H1 (cell line): ENCODE data around the gene TGFBR2. TPM values are rescaled to one million over a fixed set of nuclear protein-coding genes. Genes with fewer than 3 reads are reported as not detected.

Experiments
- CTCF ChIA-PET: fragments of 300-600 bp; sonication (Branson Sonifier 250); formaldehyde crosslinking; loops from one replicate; lab custom pipeline; 2021; ENCODE audit not compliant: partially characterized antibody; lab: Charles Lee
- POLR2A ChIA-PET: fragments of 300-600 bp; sonication (Branson Sonifier 250); formaldehyde crosslinking; loops from one replicate; lab custom pipeline; 2021; ENCODE audit warnings: inconsistent platforms; ENCODE audit not compliant: partially characterized antibody; lab: Charles Lee
- DNase-seq, 2 experiments: peaks; one replicate each; pipeline versions ENCODE4 v3.0.0 to v3.0.0-alpha.2; 2010 to 2022; ENCODE audit warnings: low spot score in 2 of 2, low read depth in 1 of 2, mixed read lengths in 1 of 2
- FAIRE-seq: peaks from 2 replicates; lab custom pipeline; 2011; peaks lifted over from hg19 to GRCh38; lab: Jason Lieb, UNC
- H2AFZ ChIP-seq: 2 replicates; pipeline ENCODE4 v1.8.1; 2012; ENCODE audit warnings: low read length, inconsistent platforms
- H2AK5ac ChIP-seq: 2 replicates; pipeline ENCODE4 v1.6.1; 2013; ENCODE audit warnings: low read depth, low read length
- H2BK120ac ChIP-seq: replicated peaks from 2 replicates; pipeline ENCODE3; 2013; ENCODE audit warnings: low read depth, low read length, inconsistent platforms
- H2BK12ac ChIP-seq: 2 replicates; pipeline ENCODE4 v1.6.1; 2013; ENCODE audit warnings: low read depth, low read length
- H2BK15ac ChIP-seq: 2 replicates; pipeline ENCODE4 v1.6.1; 2013; ENCODE audit warnings: low read length
- H2BK20ac ChIP-seq: 2 replicates; pipeline ENCODE4 v1.6.1; 2013; ENCODE audit warnings: low read length
- H2BK5ac ChIP-seq: 2 replicates; pipeline ENCODE4 v1.6.1; 2013; ENCODE audit warnings: low read depth, low read length
- H3K14ac ChIP-seq: 2 replicates; pipeline ENCODE4 v1.6.1; 2013; ENCODE audit warnings: inconsistent platforms; ENCODE audit not compliant: insufficient read length
- H3K18ac ChIP-seq: 2 replicates; pipeline ENCODE4 v1.6.1; 2013; ENCODE audit warnings: low read length; ENCODE audit errors: extremely low read depth
- H3K23ac ChIP-seq: 2 replicates; pipeline ENCODE4 v1.6.1; 2013; ENCODE audit warnings: inconsistent platforms; ENCODE audit not compliant: insufficient read length
- H3K23me2 ChIP-seq: 2 replicates; pipeline ENCODE4 v1.6.1; 2013; ENCODE audit warnings: low read depth, low read length
- H3K27ac ChIP-seq: 2 replicates; pipeline ENCODE4 v1.6.1; 2011; ENCODE audit warnings: low read depth, low read length, inconsistent platforms
- H3K27me3 ChIP-seq, 4 experiments: replicated peaks in 1 of 4; 1 replicate in 1 of 4; 2 replicates in 3 of 4; pipeline versions ENCODE4 v1.6.1 to v1.8.1; 2011 to 2013; ENCODE audit warnings: low read length in 3 of 4, mild to moderate bottlenecking in 3 of 4, inconsistent platforms in 2 of 4, mixed read lengths in 2 of 4, moderate library complexity in 1 of 4; ENCODE audit not compliant: control insufficient read depth in 3 of 4, insufficient read depth in 3 of 4; ENCODE audit errors: extremely low read depth in 1 of 4
- H3K36me3 ChIP-seq, 4 experiments: 2 replicates each; pipeline versions ENCODE4 v1.6.1 to v1.8.1; 2011 to 2013; ENCODE audit warnings: mild to moderate bottlenecking in 4 of 4, low read length in 3 of 4, moderate library complexity in 2 of 4, control low read depth in 1 of 4, inconsistent platforms in 1 of 4; ENCODE audit not compliant: insufficient read depth in 4 of 4, control insufficient read depth in 2 of 4
- H3K4ac ChIP-seq: replicated peaks from 2 replicates; pipeline ENCODE3; 2013; ENCODE audit warnings: low read length, low read depth, mixed read lengths, inconsistent platforms; ENCODE audit not compliant: insufficient read length
- H3K4me1 ChIP-seq, 4 experiments: replicated peaks in 1 of 4; 1 replicate in 1 of 4; 2 replicates in 3 of 4; pipeline versions ENCODE4 v1.6.1 to v1.8.1; 2011 to 2013; ENCODE audit warnings: low read length in 3 of 4, inconsistent platforms in 2 of 4, mixed read lengths in 1 of 4; ENCODE audit not compliant: insufficient read depth in 4 of 4, control insufficient read depth in 3 of 4
- H3K4me2 ChIP-seq, 2 experiments: 2 replicates each; pipeline versions ENCODE4 v1.6.1 to v1.8.1; 2011 to 2013; ENCODE audit warnings: low read depth in 2 of 2, low read length in 2 of 2, control low read depth in 1 of 2, inconsistent platforms in 1 of 2, mild to moderate bottlenecking in 1 of 2; ENCODE audit not compliant: insufficient read depth in 1 of 2
- H3K4me3 ChIP-seq, 4 experiments: fragments of 200-600, 300-600 bp in 1 of 4; sonication (generic), shearing (Covaris generic), sonication (Bioruptor Twin) in 1 of 4; 2 replicates each; pipeline versions ENCODE4 v1.5.1 to v1.8.1; 2011 to 2016; ENCODE audit warnings: low read length in 4 of 4, low read depth in 3 of 4, control low read depth in 2 of 4, inconsistent platforms in 2 of 4, mild to moderate bottlenecking in 2 of 4, mixed read lengths in 1 of 4, moderate library complexity in 1 of 4; ENCODE audit not compliant: insufficient read depth in 2 of 4; ENCODE audit errors: extremely low read depth in 1 of 4
- H3K56ac ChIP-seq: replicated peaks from 2 replicates; pipeline ENCODE3; 2013; ENCODE audit warnings: low read depth, mild to moderate bottlenecking, mixed read lengths, low read length, inconsistent platforms; ENCODE audit not compliant: insufficient read length
- H3K79me1 ChIP-seq: 2 replicates; pipeline ENCODE4 v1.6.1; 2013; ENCODE audit warnings: low read depth, low read length, control low read depth
- H3K79me2 ChIP-seq, 2 experiments: 2 replicates each; pipeline versions ENCODE4 v1.6.1 to v1.8.1; 2012 to 2013; ENCODE audit warnings: low read length in 2 of 2, mild to moderate bottlenecking in 2 of 2, inconsistent platforms in 1 of 2; ENCODE audit not compliant: insufficient read depth in 2 of 2, control insufficient read depth in 1 of 2
- H3K9ac ChIP-seq, 4 experiments: replicated peaks in 1 of 4; 1 replicate in 1 of 4; 2 replicates in 3 of 4; pipeline versions ENCODE4 v1.6.1 to v1.8.1; 2011 to 2013; ENCODE audit warnings: low read depth in 3 of 4, low read length in 3 of 4, control low read depth in 2 of 4, mild to moderate bottlenecking in 2 of 4, moderate library complexity in 2 of 4, inconsistent platforms in 1 of 4; ENCODE audit errors: extremely low read depth in 1 of 4
- H3K9me3 ChIP-seq, 2 experiments: 2 replicates each; pipeline versions ENCODE4 v1.6.1 to v1.8.1; 2012 to 2013; ENCODE audit warnings: mild to moderate bottlenecking in 2 of 2, moderate library complexity in 2 of 2, control low read depth in 1 of 2, inconsistent platforms in 1 of 2, low read depth in 1 of 2, low read length in 1 of 2, mixed read lengths in 1 of 2; ENCODE audit not compliant: insufficient read depth in 2 of 2
- H4K20me1 ChIP-seq, 2 experiments: replicated peaks in 1 of 2; 2 replicates each; pipeline versions ENCODE3 to v1.8.1; 2011 to 2013; ENCODE audit warnings: inconsistent platforms in 2 of 2, low read length in 2 of 2, mild to moderate bottlenecking in 1 of 2; ENCODE audit not compliant: insufficient read depth in 2 of 2, control insufficient read depth in 1 of 2
- H4K5ac ChIP-seq: 2 replicates; pipeline ENCODE4 v1.6.1; 2013; ENCODE audit warnings: low read length, low read depth, mixed read lengths, inconsistent platforms; ENCODE audit not compliant: insufficient read length
- H4K8ac ChIP-seq: 2 replicates; pipeline ENCODE4 v1.8.0; 2013; ENCODE audit warnings: mild to moderate bottlenecking, moderate library complexity, low read length, inconsistent platforms; ENCODE audit not compliant: insufficient read depth; ENCODE audit errors: extremely low read depth
- H4K91ac ChIP-seq: replicated peaks from 2 replicates; pipeline ENCODE3; 2013; ENCODE audit warnings: low read length, mixed read lengths, inconsistent platforms; ENCODE audit not compliant: insufficient read length
- BCL11A ChIP-seq, 2 experiments: IDR thresholded peaks; one replicate each; pipeline ENCODE4 v1.6.1; 2011; ENCODE audit warnings: low read depth in 2 of 2, low read length in 2 of 2, mild to moderate bottlenecking in 2 of 2
- CHD1 ChIP-seq: IDR thresholded peaks from 2 replicates; pipeline ENCODE4 v1.6.1; 2012; ENCODE audit warnings: low read depth, low read length, improper control_type of control experiment
- CREB1 ChIP-seq: IDR thresholded peaks from 2 replicates; pipeline ENCODE4 v1.6.1; 2012; ENCODE audit warnings: inconsistent platforms
- CTBP2 ChIP-seq: IDR thresholded peaks from 2 replicates; pipeline ENCODE4 v1.7.0; 2011; ENCODE audit warnings: borderline replicate concordance, mild to moderate bottlenecking, moderate library complexity, mixed read lengths, low read length; ENCODE audit not compliant: insufficient read depth, insufficient read length
- HDAC6 ChIP-seq: IDR thresholded peaks from one replicate; pipeline ENCODE4 v1.7.1; 2012; ENCODE audit warnings: low read depth, mild to moderate bottlenecking, inconsistent platforms, low read length, moderate library complexity
- JUND ChIP-seq: IDR thresholded peaks from 2 replicates; pipeline ENCODE4 v1.6.1; 2011; ENCODE audit warnings: mild to moderate bottlenecking, improper control_type of control experiment, low read length
- KDM1A ChIP-seq: fragments of 200-600, 300-600 bp; sonication (generic); IDR thresholded peaks from 2 replicates; pipeline ENCODE4 v1.7.1; 2016; ENCODE audit warnings: mild to moderate bottlenecking, low read length, borderline replicate concordance
- MAFK ChIP-seq: IDR thresholded peaks from 2 replicates; pipeline ENCODE4 v1.6.1; 2012; ENCODE audit warnings: low read depth, mild to moderate bottlenecking, improper control_type of control experiment, low read length
- POLR2AphosphoS5 ChIP-seq: IDR thresholded peaks from 2 replicates; pipeline ENCODE4 v1.6.1; 2011; ENCODE audit warnings: low read depth, low read length
- SP2 ChIP-seq: IDR thresholded peaks from 2 replicates; pipeline ENCODE4 v1.6.1; 2012; ENCODE audit warnings: mild to moderate bottlenecking, low read length, inconsistent platforms
- SP4 ChIP-seq: IDR thresholded peaks from 2 replicates; pipeline ENCODE4 v1.6.1; 2012; ENCODE audit warnings: low read length, inconsistent platforms
- SUZ12 ChIP-seq: fragments of 200-600 bp; sonication (generic); IDR thresholded peaks from 2 replicates; pipeline ENCODE4 v1.6.1; 2012; ENCODE audit warnings: mild to moderate bottlenecking, inconsistent platforms, low read length, moderate library complexity, mixed read lengths
- TEAD4 ChIP-seq: IDR thresholded peaks from 2 replicates; pipeline ENCODE4 v1.6.1; 2012; ENCODE audit warnings: low read depth, low read length, inconsistent platforms, mixed read lengths
- USF2 ChIP-seq: IDR thresholded peaks from 2 replicates; pipeline ENCODE4 v1.6.1; 2011; ENCODE audit warnings: low read length, improper control_type of control experiment
- YY1 ChIP-seq: IDR thresholded peaks from 2 replicates; pipeline ENCODE4 v1.6.1; 2011; ENCODE audit warnings: low read depth, mild to moderate bottlenecking, low read length
- ZNF274 ChIP-seq: IDR thresholded peaks from 2 replicates; pipeline ENCODE4 v1.7.0; 2012; ENCODE audit warnings: low read length, borderline replicate concordance; ENCODE audit errors: extremely low read depth
- whole genome bisulfite sequencing, 2 experiments: shearing (Covaris generic) in 1 of 2; methylation state at CpG; one replicate each; pipeline versions ENCODE4 v1.1.6 to v1.1.7; 2013 to 2015; ENCODE audit warnings: low lambda C conversion rate in 2 of 2, mixed read lengths in 2 of 2, inconsistent platforms in 1 of 2, low coverage in 1 of 2, missing lambda C conversion rate in 1 of 2; ENCODE audit not compliant: insufficient replicate concordance in 2 of 2, insufficient coverage in 1 of 2, insufficient read length in 1 of 2; ENCODE audit errors: extremely low coverage in 1 of 2, missing lambda C conversion rate in 1 of 2; 5-methylcytosine and 5-hydroxymethylcytosine counted together
- polyA plus RNA-seq, 7 experiments: library from polyadenylated mRNA; depleted of rRNA in 3 of 7; stranded (reverse) in 5 of 7; unstranded in 2 of 7; fragments of >200 nt in 5 of 7; fragments of 200-250 nt in 2 of 7; gene quantifications; 1 replicate in 5 of 7; 2 replicates in 1 of 7; 4 replicates in 1 of 7; pipeline versions ENCODE4 v1.2.1 to v1.2.3, GENCODE V29; 2011 to 2013; ENCODE audit warnings: missing spikeins in 2 of 7, mixed read lengths in 2 of 7
- total RNA-seq: library from RNA; stranded (reverse); fragmentation: NEBNext Ultra II Directional; extraction: Animal tissue kit (Norgen Biotek cat#: 25700); gene quantifications from 2 replicates; pipeline ENCODE4 v1.2.1, GENCODE V29; 2021

TGFBR2 gene
- total and polyA plus RNA-seq, 2 of the 8 experiments (the other 6 are each of a cell fraction or from before 2014, with no cell fraction given): 4.2 to 7.4 TPM

GRCh38 chr3:30721314-30721634 is 114.9 kb downstream of the TGFBR2 start:
- H2AFZ ChIP-seq: no peak overlapping the region; the same call in 1 of the 2 replicates
- TF ChIP-seq JUND (no peak), CREB1 (no peak), SP4 (no peak), SP2 (no peak), KDM1A (no peak), HDAC6 (no peak), CTBP2 (no peak), MAFK (no peak), BCL11A (IDR thresholded peaks at IDR 0.05; ENCODE audit: low read depth in 2 of 2, low read length in 2 of 2) (no peak), TEAD4 (no peak), POLR2AphosphoS5 (no peak), SUZ12 (no peak), CHD1 (no peak), ZNF274 (no peak), YY1 (no peak), USF2 (no peak)

More at GRCh38 chr3:30721314-30721634, 114.9 kb downstream of the TGFBR2 start:
- H3K4me1 ChIP-seq: no peaks in the 10 kb centered on the region
- H3K23ac ChIP-seq: no peak overlapping the region
- H3K79me2 ChIP-seq: no peaks in the 10 kb centered on the region
- no peaks in the 10 kb centered on the region for H3K9me3 ChIP-seq
- H3K18ac ChIP-seq: no peak overlapping the region
- no peak overlapping the region for H4K91ac ChIP-seq
- H2BK120ac ChIP-seq: no peak overlapping the region
- H3K23me2 ChIP-seq: no peaks in the 10 kb centered on the region; the same call in 1 of the 2 replicates
- no peaks in the 10 kb centered on the region for H3K79me1 ChIP-seq
- H3K14ac ChIP-seq: no peak overlapping the region
- H3K9ac ChIP-seq: no peak overlapping the region
- H3K56ac ChIP-seq: no peak overlapping the region
- H4K20me1 ChIP-seq: no peaks in the 10 kb centered on the region
- no peak overlapping the region for H4K5ac ChIP-seq
- no peak overlapping the region for H3K4me2 ChIP-seq
- no peak overlapping the region for H2BK20ac ChIP-seq
- no peak overlapping the region for H3K4ac ChIP-seq
- no peaks in the 10 kb centered on the region for H3K36me3 ChIP-seq
- FAIRE-seq: no peak
- H2BK15ac ChIP-seq: no peak overlapping the region
- no peak for DNase-seq
- CTCF ChIA-PET: interaction anchor here (1.3 kb wide), 1 partner anchor 13 kb away, joined by 3 read pairs; no protein-coding TSS in a partner anchor
- POLR2A ChIA-PET: no interaction called here
- no peak overlapping the region for H4K8ac ChIP-seq
- H3K4me3 ChIP-seq: no peak overlapping the region
- H2BK5ac ChIP-seq: no peak overlapping the region
- no peaks in the 10 kb centered on the region for H3K27me3 ChIP-seq
- no peak overlapping the region for H3K27ac ChIP-seq
- H2AK5ac ChIP-seq: no peak overlapping the region
- no peak overlapping the region for H2BK12ac ChIP-seq
- WGBS, 2 experiments: 82% methylated on average over 2 of the region's 2 CpGs; no CpG with 5 or more reads in 1 of the 2 experiments
